Diencephalon (tissue), 1 donor: ENCODE measurements around the gene BANF1. TPM values are rescaled to one million over a fixed set of nuclear protein-coding genes. Genes with fewer than 3 reads are reported as not detected.

Source experiments
- total RNA-seq: library from RNA; depleted of rRNA; stranded (reverse); fragments of >200 nt; gene quantifications from one replicate; pipeline ENCODE4 v1.2.3, GENCODE V29; 2014

The BANF1 gene, protein sequence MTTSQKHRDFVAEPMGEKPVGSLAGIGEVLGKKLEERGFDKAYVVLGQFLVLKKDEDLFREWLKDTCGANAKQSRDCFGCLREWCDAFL
- total RNA-seq = 26.3 TPM

DNA sequence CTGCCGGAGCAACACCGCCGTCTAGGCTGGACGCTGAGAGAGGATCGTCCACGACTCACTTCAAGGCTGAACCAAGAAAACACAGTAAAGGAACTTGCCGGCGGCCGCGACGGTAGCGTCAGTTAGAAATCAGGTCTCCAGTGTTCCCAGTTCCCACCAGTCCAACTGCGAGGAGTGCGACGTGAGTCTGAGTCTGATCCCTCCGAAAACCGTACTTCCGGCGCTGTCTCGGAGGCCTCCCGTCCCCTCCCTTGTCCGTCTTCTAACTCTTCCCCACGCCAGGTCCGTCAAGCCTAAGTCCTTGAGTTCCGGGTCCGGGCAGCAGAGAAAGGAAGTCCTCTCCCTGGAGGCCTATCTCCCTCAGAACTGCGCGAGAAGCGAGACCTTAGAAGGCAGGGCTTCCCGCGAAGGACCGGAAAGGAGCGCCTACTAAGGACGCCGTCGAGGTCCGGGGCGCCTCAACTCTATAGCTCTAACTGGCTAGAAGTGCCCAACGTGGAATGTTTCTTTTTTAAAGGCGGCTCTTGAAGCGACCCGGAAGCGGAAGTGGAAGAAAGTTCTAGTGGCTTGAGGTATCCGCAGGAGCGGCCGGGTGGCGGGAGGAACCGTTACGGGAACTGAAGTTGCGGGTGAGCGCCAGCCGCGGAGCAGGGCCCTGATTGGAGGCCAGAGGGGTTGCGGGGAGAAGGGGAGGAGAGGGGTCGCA lies at the start of gene BANF1, which contains the start of gene EIF1AD:
Gene BANF1, plus strand, starts transcription at position 562 of the 706 bp plus-strand sequence. CDS start 748 bp downstream, outside the sequence.
Gene EIF1AD, minus strand, starts transcription at position 216 of the 706 bp plus-strand sequence. CDS start 1,768 bp downstream, outside the sequence.

DNA sequence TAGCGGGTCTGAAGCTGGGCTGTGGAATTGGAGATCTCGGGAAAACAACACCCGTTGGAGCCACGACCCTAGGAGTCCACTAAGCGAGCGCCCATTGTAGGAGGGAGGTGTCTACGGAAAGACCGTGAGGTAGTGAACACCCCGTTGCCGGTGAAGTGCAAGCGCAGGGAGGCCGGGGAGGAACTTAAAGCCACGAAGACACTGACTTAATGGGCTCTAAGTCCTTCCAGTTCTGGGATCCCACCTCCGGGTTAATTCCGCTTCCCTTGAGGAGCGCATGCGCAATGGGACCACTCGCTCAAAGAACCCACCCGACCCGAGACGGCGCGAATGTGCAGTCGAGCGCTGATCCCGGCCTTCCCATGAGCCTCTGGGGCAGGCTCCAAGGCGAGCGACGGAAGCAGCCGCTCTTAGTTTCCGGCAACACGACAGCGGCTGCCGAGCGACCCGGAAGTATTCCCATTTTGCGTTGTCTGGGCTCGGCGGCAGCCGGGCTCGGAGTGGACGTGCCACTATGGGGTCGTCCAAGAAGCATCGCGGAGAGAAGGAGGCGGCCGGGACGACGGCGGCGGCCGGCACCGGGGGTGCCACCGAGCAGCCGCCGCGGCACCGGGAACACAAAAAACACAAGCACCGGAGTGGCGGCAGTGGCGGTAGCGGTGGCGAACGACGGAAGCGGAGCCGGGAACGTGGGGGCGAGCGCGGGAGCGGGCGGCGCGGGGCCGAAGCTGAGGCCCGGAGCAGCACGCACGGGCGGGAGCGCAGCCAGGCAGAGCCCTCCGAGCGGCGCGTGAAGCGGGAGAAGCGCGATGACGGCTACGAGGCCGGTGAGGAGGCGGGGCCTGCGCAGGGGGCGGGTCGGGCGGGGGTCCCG lies 40.8 kb upstream of the BANF1 start, which contains the start of gene SART1:
Gene SART1, plus strand, starts transcription at position 468 of the 874 bp plus-strand sequence. Its CDS starts 47 bp downstream, at position 515.

GRCh38 chr11:66011785-66012303 lies 9.5 kb downstream of the BANF1 start, which contains the start of gene CST6:
Gene CST6, plus strand, starts transcription at chr11:66012008. Its CDS starts 37 bp downstream, at chr11:66012045.

GRCh38 chr11:66026017-66026529 lies 23.8 kb downstream of the BANF1 start, which contains the start of gene CATSPER1:
Gene CATSPER1, minus strand, starts transcription at chr11:66026479. Its CDS starts 100 bp downstream, at chr11:66026379.

GRCh38 chr11:66048547-66049323 lies 46.4 kb downstream of the BANF1 start, which contains the start of gene GAL3ST3:
Gene GAL3ST3, minus strand, starts transcription at chr11:66049161. Its CDS starts 3,746 bp downstream, at chr11:66045415.

DNA sequence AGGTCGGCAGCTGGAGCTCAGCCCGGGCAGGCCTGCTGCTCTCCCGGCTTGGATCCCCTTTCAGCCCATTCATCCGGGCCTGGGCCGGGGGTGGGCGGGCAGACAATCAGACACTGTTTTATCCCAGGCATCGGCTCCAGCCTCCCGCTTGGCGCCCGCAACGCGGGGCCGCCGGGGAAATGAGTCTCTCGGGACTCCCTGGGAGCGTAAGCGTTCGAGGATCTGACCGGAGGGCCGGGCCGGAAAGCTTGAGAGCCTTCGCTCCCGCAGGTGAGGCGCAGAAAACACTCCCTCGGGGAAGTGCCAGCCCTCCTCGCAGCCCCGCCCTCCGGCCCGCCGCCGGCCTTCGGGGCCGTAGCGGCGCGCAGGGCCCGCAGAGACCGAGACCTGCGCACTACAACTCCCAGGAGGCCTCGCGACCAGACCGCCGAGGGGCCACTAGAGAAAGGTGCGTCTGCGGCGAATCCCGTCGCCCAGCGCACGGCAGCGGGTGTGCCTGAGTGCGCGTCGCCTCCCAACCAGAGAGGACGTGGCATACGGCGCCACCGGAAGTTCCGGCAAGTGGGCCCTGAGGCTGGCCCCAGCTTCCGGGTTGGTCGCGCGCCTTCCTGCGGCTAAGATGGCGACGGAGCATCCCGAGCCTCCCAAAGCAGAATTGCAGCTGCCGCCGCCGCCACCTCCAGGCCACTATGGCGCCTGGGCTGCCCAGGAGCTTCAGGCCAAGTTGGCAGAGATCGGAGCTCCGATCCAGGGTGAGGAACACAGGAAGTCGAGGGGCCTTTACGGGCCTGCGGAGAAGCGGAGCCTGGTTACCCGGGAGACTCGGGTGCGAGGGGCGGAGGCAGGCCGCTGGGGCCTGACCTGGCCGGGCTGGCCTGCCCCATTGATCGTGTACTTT lies 49.7 kb downstream of the BANF1 start, which contains the start of gene SF3B2:
Gene SF3B2, plus strand, starts transcription at position 599 of the 898 bp plus-strand sequence. Its CDS starts 21 bp downstream, at position 620.

Other genes starting within 250 kb of the BANF1 start
- 4.8 TPM for gene AP5B1, start 221.5 kb upstream of the BANF1 start, total RNA-seq
- gene OVOL1, start 215.4 kb upstream of the BANF1 start, total RNA-seq = not detected
- gene SNX32, start 168.5 kb upstream of the BANF1 start, total RNA-seq = 7.6 TPM
- gene CFL1, start 144.3 kb upstream of the BANF1 start, total RNA-seq = 545 TPM
- 43.1 TPM for gene MUS81, start 142.1 kb upstream of the BANF1 start, total RNA-seq
- gene EFEMP2, start 129.7 kb upstream of the BANF1 start, total RNA-seq = 12.7 TPM
- gene CTSW, start 122.7 kb upstream of the BANF1 start, total RNA-seq = not detected
- gene FIBP, start 114.0 kb upstream of the BANF1 start, total RNA-seq = 141 TPM
- gene CCDC85B, start 111.8 kb upstream of the BANF1 start, total RNA-seq = 15.2 TPM
- not detected for gene FOSL1, start 102.1 kb upstream of the BANF1 start, total RNA-seq
- 15.2 TPM for gene C11orf68, start 83.4 kb upstream of the BANF1 start, total RNA-seq
- 75.9 TPM for gene DRAP1, start 83.1 kb upstream of the BANF1 start, total RNA-seq
- gene TSGA10IP, start 57.0 kb upstream of the BANF1 start, total RNA-seq = 0.69 TPM
- gene SART1, start 40.8 kb upstream of the BANF1 start, total RNA-seq = 28.6 TPM
- 24.7 TPM for gene EIF1AD, start 346 bp upstream of the BANF1 start, total RNA-seq
- not detected for gene CST6, start 9.5 kb downstream of the BANF1 start, total RNA-seq
- gene CATSPER1, start 24.0 kb downstream of the BANF1 start, total RNA-seq = not detected
- 15.5 TPM for gene GAL3ST3, start 46.7 kb downstream of the BANF1 start, total RNA-seq
- gene SF3B2, start 49.9 kb downstream of the BANF1 start, total RNA-seq = 104 TPM
- gene PACS1, start 67.8 kb downstream of the BANF1 start, total RNA-seq = 57.9 TPM